ENCODE results near the gene ILK. TPM values are rescaled to one million over a fixed set of nuclear protein-coding genes. Genes with fewer than 3 reads are reported as not detected.

The ILK gene
- total and polyA plus RNA-seq, 2 of the 13 experiments (the other 11 are each of a cell fraction or from before 2014, with no cell fraction given), result 70.3 to 108 TPM

- FAIRE-seq (no peak), ATAC-seq (no peak), DNase-seq (ENCODE audit: low spot score) (no peak)
- H3K4me3 ChIP-seq (replicated peaks in 1 of 3; ENCODE audit: insufficient read depth in 1 of 3, low read depth in 2 of 3, low read length in 3 of 3), result no peak overlapping the region
- intact Hi-C loops (cut with micrococcal nuclease; ENCODE audit: unreplicated experiment) (no loop called here), in situ Hi-C loops (cut with HindIII; ENCODE audit: extremely low pct_ligation_motif_present, low pct_unique_long_range_greater_than_20kb) (no loop called here)
- H3K79me2 ChIP-seq (ENCODE audit: insufficient read depth, low read length), result peaks cover 7% of the 10 kb centered on the region
- H3K4me2 ChIP-seq (ENCODE audit: low read depth, low read length), result no peak overlapping the region
- 100% methylated on average over 1 of the region's 5 CpGs for WGBS (ENCODE audit: low lambda C conversion rate)
- H2AFZ ChIP-seq (ENCODE audit: low read length), result no peak overlapping the region
- no peak for TF ChIP-seq ZNF788 (CRISPR knock-in tag; IDR thresholded peaks at IDR 0.05; ENCODE audit: borderline replicate concordance)
- no peak for TF ChIP-seq TCF12 (IDR thresholded peaks at IDR 0.05)
- no peak for TF ChIP-seq TCF12 (CRISPR knock-in tag; IDR thresholded peaks at IDR 0.05)
- no peak for TF ChIP-seq MATR3 (CRISPR knock-in tag; IDR thresholded peaks at IDR 0.05)
- no peak for TF ChIP-seq SNRNP70 (IDR thresholded peaks at IDR 0.05; ENCODE audit: low read depth, low read length)
- H3K9ac ChIP-seq (ENCODE audit: insufficient read depth, low read depth, low read length), result no peak overlapping the region
- CTCF ChIA-PET (ENCODE audit: low intra/inter-chr PET ratio, low total read pairs), result no interaction called here
- H3K27ac ChIP-seq (ENCODE audit: extremely low read length, insufficient read depth, low read length), result no peak overlapping the region
- POLR2A ChIA-PET, result interaction anchor here (2.6 to 3.1 kb wide), 2 partner anchors 10 to 13 kb away, joined by 22 to 36 read pairs; partner anchors contain the start of gene ILK
- no peaks in the 10 kb centered on the region for H4K20me1 ChIP-seq (ENCODE audit: insufficient read depth, low read length)
- H3K9me3 ChIP-seq (ENCODE audit: low read length), result no peaks in the 10 kb centered on the region
- H3K27me3 ChIP-seq (ENCODE audit: control insufficient read depth in 1 of 2, insufficient read depth in 2 of 2, low read length in 2 of 2), result peaks cover 7 to 22% of the 10 kb centered on the region in 2 experiments; a peak in 4 of 5 replicates
- BruUV-seq (replicated peaks), result no TSS peak
- peaks cover 2 to 15% of the 10 kb centered on the region in 2 experiments; a peak in 3 of 5 replicates for H3K36me3 ChIP-seq (replicated peaks in 1 of 2; ENCODE audit: control insufficient read depth in 1 of 2, insufficient read depth in 2 of 2, low read length in 2 of 2)
- peaks cover 33% of the 10 kb centered on the region for H3K4me1 ChIP-seq (ENCODE audit: insufficient read depth, low read length)
These were observed 13.8 kb downstream of the ILK start for GRCh38 chr11:6617315-6617781.

GRCh38 chr11:6618117-6619003 lies 14.8 kb downstream of the ILK start:
- intact Hi-C loops (cut with micrococcal nuclease; ENCODE audit: unreplicated experiment) (loop anchor here (2.0 kb wide), 1 partner anchor 14 kb away; no protein-coding TSS in a partner anchor), in situ Hi-C loops (cut with HindIII; ENCODE audit: extremely low pct_ligation_motif_present, low pct_unique_long_range_greater_than_20kb) (no loop called here)
- peaks cover 7% of the 10 kb centered on the region for H3K79me2 ChIP-seq (ENCODE audit: insufficient read depth, low read length)
- ChIA-PET POLR2A (interaction anchor here (0.7 to 3.1 kb wide), 16 partner anchors 9 to 255 kb away, joined by 3 to 36 read pairs (median 4); partner anchors contain the start of genes APBB1, ARFIP2, ILK and MRPL17), CTCF (ENCODE audit: low intra/inter-chr PET ratio, low total read pairs) (no interaction called here)
- no peaks in the 10 kb centered on the region for H4K20me1 ChIP-seq (ENCODE audit: insufficient read depth, low read length)
- H3K4me2 ChIP-seq (ENCODE audit: low read depth, low read length), result peak overlapping the region; percentile 99
- peaks cover 8 to 32% of the 10 kb centered on the region in 2 experiments; a peak in 4 of 5 replicates for H3K27me3 ChIP-seq (ENCODE audit: control insufficient read depth in 1 of 2, insufficient read depth in 2 of 2, low read length in 2 of 2)
- peak overlapping the region; percentile 58 for H3K27ac ChIP-seq (ENCODE audit: extremely low read length, insufficient read depth, low read length)
- H3K4me1 ChIP-seq (ENCODE audit: insufficient read depth, low read length), result peaks cover 27% of the 10 kb centered on the region
- H3K9ac ChIP-seq (ENCODE audit: insufficient read depth, low read depth, low read length), result peak overlapping the region; percentile 86
- H3K4me3 ChIP-seq (replicated peaks in 1 of 3; ENCODE audit: insufficient read depth in 1 of 3, low read depth in 2 of 3, low read length in 3 of 3), result peak overlapping the region; percentile 67 to 94 (median 88)
- BruUV-seq (replicated peaks), result no TSS peak
- WGBS (ENCODE audit: low lambda C conversion rate), result 31% methylated on average over 15 of the region's 15 CpGs
- no peaks in the 10 kb centered on the region for H3K9me3 ChIP-seq (ENCODE audit: low read length)
- peaks cover 2 to 15% of the 10 kb centered on the region in 2 experiments; a peak in 3 of 5 replicates for H3K36me3 ChIP-seq (replicated peaks in 1 of 2; ENCODE audit: control insufficient read depth in 1 of 2, insufficient read depth in 2 of 2, low read length in 2 of 2)
- DNase-seq (ENCODE audit: low spot score) (peak; percentile 44), ATAC-seq (peak; percentile 32), FAIRE-seq (no peak)
- no peak overlapping the region for H2AFZ ChIP-seq (ENCODE audit: low read length)
- TF ChIP-seq DNMT1 (CRISPR knock-in tag; IDR thresholded peaks at IDR 0.05), result no peak
- TF ChIP-seq SRY (CRISPR knock-in tag; IDR thresholded peaks at IDR 0.05), result 0 out of 2 replicates have a peak, but pooled peaks have one; percentile 16
- no peak for TF ChIP-seq SIX4 (CRISPR knock-in tag; IDR thresholded peaks at IDR 0.05)
- no peak for TF ChIP-seq FOXA3 (CRISPR knock-in tag; IDR thresholded peaks at IDR 0.05)
- 0 out of 2 replicates have a peak, but pooled peaks have one; percentile 11 for TF ChIP-seq RFX5 (IDR thresholded peaks at IDR 0.05; ENCODE audit: low read depth, low read length)
- peak; percentile 61; the same call in 1 of the 2 replicates for TF ChIP-seq TFAP4 (IDR thresholded peaks at IDR 0.05; ENCODE audit: borderline replicate concordance, low read depth)
- 0 out of 2 replicates have a peak, but pooled peaks have one; percentile 17 for TF ChIP-seq SIN3A (IDR thresholded peaks at IDR 0.05; ENCODE audit: borderline replicate concordance, low read depth, low read length)
- TF ChIP-seq GMEB2 (CRISPR knock-in tag; IDR thresholded peaks at IDR 0.05; ENCODE audit: low read depth), result no peak
- TF ChIP-seq SAP130 (CRISPR knock-in tag; IDR thresholded peaks at IDR 0.05; ENCODE audit: low read depth), result peak; percentile 38; the same call in 1 of the 2 replicates
